ENCODE measurements around the gene BHLHA9. TPM values are rescaled to one million over a fixed set of nuclear protein-coding genes. Genes with fewer than 3 reads are reported as not detected.

BHLHA9 gene
- total RNA-seq, 1 experiment from 2014 or later = not detected

DNA sequence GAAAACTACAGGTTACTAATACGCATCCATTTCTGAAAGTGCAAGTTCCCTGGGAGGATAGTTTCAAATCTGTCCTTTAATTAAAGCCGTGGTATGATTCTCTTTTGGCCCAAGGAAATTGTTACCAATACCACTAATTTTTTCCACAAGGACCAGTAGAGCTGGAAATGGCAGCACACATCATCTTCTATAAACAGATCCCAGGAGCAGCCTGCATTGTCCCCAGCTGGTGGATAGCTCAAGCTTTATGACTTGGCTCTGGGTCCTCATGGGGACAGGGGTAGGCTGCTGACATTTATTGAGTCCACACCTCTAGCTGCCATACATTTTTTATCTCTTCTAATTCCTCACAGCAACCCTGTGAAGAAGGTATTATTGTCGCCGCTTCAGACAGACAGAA is 35.8 kb upstream of the BHLHA9 start:
- ChIA-PET CTCF (interaction anchor here (1.1 to 1.3 kb wide), 2 partner anchors 47 to 112 kb away, joined by 3 to 4 read pairs; no protein-coding TSS in a partner anchor), POLR2A (interaction anchor here (0.5 to 0.7 kb wide), 5 partner anchors 12 to 1252 kb away, joined by 3 to 7 read pairs (median 3); no protein-coding TSS in a partner anchor)
- Mint-ChIP-seq H3K4me3 (no peak overlapping the region), H3K27ac (no peak overlapping the region), H3K27me3 (ENCODE audit: low read depth) (peaks cover 42% of the 10 kb centered on the region), H3K4me1 (peaks cover 4% of the 10 kb centered on the region), H3K36me3 (peaks cover 2% of the 10 kb centered on the region; the same call in 1 of the 2 replicates), H3K9me3 (no peaks in the 10 kb centered on the region)
- DNase-seq (ENCODE audit: low spot score) (no peak), ATAC-seq (no peak)
- TF ChIP-seq, protein P1, sequence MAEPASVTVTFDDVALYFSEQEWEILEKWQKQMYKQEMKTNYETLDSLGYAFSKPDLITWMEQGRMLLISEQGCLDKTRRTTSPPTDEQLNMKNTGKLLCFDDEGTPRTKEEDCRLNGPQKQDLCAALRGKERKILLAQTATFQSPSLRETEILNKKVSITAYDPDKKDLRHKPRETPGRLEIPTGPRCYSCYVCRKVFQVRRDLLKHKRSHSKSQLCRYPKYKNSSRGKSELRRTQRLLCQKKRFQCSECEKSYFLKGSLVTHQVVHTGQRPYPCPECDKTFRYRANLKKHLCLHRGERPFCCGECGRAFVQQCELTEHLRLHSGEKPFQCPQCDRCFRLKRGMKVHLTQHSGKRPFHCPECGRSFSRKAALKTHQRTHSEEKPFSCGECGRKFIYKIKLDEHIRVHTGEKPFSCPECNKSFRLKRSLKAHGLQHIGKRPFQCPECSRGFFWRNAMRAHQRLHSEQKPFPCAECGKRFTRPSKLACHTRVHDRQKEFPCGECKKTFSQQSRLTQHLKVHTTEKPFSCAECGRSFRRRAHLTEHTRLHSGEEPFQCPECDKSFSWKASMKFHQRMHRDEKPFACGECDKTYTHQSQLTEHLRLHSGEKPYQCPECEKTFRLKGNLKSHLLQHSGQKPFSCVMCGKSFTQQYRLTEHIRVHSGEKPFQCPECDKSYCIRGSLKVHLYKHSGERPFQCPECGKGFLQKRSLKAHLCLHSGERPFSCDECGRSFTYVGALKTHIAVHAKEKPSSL (CRISPR knock-in tag; conservative IDR thresholded peaks at IDR 0.05) = no peak
- no peak for TF ChIP-seq ATF1 (CRISPR knock-in tag; IDR thresholded peaks at IDR 0.05)
- TF ChIP-seq, protein P2, sequence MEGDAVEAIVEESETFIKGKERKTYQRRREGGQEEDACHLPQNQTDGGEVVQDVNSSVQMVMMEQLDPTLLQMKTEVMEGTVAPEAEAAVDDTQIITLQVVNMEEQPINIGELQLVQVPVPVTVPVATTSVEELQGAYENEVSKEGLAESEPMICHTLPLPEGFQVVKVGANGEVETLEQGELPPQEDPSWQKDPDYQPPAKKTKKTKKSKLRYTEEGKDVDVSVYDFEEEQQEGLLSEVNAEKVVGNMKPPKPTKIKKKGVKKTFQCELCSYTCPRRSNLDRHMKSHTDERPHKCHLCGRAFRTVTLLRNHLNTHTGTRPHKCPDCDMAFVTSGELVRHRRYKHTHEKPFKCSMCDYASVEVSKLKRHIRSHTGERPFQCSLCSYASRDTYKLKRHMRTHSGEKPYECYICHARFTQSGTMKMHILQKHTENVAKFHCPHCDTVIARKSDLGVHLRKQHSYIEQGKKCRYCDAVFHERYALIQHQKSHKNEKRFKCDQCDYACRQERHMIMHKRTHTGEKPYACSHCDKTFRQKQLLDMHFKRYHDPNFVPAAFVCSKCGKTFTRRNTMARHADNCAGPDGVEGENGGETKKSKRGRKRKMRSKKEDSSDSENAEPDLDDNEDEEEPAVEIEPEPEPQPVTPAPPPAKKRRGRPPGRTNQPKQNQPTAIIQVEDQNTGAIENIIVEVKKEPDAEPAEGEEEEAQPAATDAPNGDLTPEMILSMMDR (IDR thresholded peaks at IDR 0.05) = no peak
- no peak for TF ChIP-seq GABPB1 (CRISPR knock-in tag; IDR thresholded peaks at IDR 0.05)
- TF ChIP-seq, protein P3, sequence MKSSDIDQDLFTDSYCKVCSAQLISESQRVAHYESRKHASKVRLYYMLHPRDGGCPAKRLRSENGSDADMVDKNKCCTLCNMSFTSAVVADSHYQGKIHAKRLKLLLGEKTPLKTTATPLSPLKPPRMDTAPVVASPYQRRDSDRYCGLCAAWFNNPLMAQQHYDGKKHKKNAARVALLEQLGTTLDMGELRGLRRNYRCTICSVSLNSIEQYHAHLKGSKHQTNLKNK (CRISPR knock-in tag; IDR thresholded peaks at IDR 0.05) = no peak
- TF ChIP-seq FOXK1 (CRISPR knock-in tag; IDR thresholded peaks at IDR 0.05) = no peak

DNA sequence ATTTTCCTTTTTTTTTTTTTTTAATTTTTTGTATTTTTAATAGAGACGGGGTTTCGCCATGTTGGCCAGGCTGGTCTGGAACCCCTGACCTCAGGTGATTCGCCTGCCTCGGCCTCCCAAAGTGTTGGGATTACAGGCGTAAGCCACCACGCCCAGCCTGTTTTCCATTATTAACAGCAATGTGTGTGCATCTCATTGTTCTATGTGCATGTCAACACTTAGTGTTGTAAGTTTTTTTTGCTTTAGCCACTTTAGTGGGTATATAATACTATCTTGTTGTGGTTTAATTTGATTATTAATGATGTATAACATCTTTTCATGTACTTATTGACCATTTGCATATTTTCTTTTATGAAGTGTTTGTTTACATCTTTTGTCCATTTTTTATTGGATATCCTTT is 32.8 kb upstream of the BHLHA9 start:
- no peak for DNase-seq (ENCODE audit: low spot score)
- ATAC-seq = no peak
- Mint-ChIP-seq H3K9me3 (no peaks in the 10 kb centered on the region), H3K27me3 (ENCODE audit: low read depth) (peaks cover 22% of the 10 kb centered on the region), H3K4me3 (no peak overlapping the region), H3K36me3 (no peaks in the 10 kb centered on the region), H3K27ac (no peak overlapping the region), H3K4me1 (no peaks in the 10 kb centered on the region)
- TF ChIP-seq ZNF317 (CRISPR knock-in tag; IDR thresholded peaks at IDR 0.05; ENCODE audit: borderline replicate concordance, low read depth) (no peak), IRF2 (CRISPR knock-in tag; IDR thresholded peaks at IDR 0.05; ENCODE audit: borderline replicate concordance, low read depth) (no peak), NR1H2 (CRISPR knock-in tag; IDR thresholded peaks at IDR 0.05) (no peak), ESRRA (CRISPR knock-in tag; IDR thresholded peaks at IDR 0.05; ENCODE audit: borderline replicate concordance) (no peak), CBFB (CRISPR knock-in tag; IDR thresholded peaks at IDR 0.05; ENCODE audit: low read depth) (no peak), MYBL2 (CRISPR knock-in tag; IDR thresholded peaks at IDR 0.05) (no peak), ZNF263 (CRISPR knock-in tag; IDR thresholded peaks at IDR 0.05; ENCODE audit: low read depth) (no peak), SMAD4 (CRISPR knock-in tag; IDR thresholded peaks at IDR 0.05) (no peak), MXD4 (CRISPR knock-in tag; IDR thresholded peaks at IDR 0.05; ENCODE audit: borderline replicate concordance) (no peak), OVOL2 (CRISPR knock-in tag; IDR thresholded peaks at IDR 0.05; ENCODE audit: borderline replicate concordance) (no peak), RELA (CRISPR knock-in tag; IDR thresholded peaks at IDR 0.05; ENCODE audit: borderline replicate concordance) (no peak), NFYB (CRISPR knock-in tag; conservative IDR thresholded peaks at IDR 0.05; ENCODE audit: low read depth) (no peak), FOXK1 (CRISPR knock-in tag; IDR thresholded peaks at IDR 0.05) (no peak), ZNF219 (CRISPR knock-in tag; IDR thresholded peaks at IDR 0.05; ENCODE audit: borderline replicate concordance) (no peak)
- TF ChIP-seq, protein P4, sequence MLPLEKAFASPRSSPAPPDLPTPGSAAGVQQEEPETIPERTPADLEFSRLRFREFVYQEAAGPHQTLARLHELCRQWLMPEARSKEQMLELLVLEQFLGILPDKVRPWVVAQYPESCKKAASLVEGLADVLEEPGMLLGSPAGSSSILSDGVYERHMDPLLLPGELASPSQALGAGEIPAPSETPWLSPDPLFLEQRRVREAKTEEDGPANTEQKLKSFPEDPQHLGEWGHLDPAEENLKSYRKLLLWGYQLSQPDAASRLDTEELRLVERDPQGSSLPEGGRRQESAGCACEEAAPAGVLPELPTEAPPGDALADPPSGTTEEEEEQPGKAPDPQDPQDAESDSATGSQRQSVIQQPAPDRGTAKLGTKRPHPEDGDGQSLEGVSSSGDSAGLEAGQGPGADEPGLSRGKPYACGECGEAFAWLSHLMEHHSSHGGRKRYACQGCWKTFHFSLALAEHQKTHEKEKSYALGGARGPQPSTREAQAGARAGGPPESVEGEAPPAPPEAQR (CRISPR knock-in tag; IDR thresholded peaks at IDR 0.05) = no peak
- TF ChIP-seq, protein P5, sequence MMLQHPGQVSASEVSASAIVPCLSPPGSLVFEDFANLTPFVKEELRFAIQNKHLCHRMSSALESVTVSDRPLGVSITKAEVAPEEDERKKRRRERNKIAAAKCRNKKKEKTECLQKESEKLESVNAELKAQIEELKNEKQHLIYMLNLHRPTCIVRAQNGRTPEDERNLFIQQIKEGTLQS (CRISPR knock-in tag; conservative IDR thresholded peaks at IDR 0.05) = no peak
- TF ChIP-seq, protein P6, sequence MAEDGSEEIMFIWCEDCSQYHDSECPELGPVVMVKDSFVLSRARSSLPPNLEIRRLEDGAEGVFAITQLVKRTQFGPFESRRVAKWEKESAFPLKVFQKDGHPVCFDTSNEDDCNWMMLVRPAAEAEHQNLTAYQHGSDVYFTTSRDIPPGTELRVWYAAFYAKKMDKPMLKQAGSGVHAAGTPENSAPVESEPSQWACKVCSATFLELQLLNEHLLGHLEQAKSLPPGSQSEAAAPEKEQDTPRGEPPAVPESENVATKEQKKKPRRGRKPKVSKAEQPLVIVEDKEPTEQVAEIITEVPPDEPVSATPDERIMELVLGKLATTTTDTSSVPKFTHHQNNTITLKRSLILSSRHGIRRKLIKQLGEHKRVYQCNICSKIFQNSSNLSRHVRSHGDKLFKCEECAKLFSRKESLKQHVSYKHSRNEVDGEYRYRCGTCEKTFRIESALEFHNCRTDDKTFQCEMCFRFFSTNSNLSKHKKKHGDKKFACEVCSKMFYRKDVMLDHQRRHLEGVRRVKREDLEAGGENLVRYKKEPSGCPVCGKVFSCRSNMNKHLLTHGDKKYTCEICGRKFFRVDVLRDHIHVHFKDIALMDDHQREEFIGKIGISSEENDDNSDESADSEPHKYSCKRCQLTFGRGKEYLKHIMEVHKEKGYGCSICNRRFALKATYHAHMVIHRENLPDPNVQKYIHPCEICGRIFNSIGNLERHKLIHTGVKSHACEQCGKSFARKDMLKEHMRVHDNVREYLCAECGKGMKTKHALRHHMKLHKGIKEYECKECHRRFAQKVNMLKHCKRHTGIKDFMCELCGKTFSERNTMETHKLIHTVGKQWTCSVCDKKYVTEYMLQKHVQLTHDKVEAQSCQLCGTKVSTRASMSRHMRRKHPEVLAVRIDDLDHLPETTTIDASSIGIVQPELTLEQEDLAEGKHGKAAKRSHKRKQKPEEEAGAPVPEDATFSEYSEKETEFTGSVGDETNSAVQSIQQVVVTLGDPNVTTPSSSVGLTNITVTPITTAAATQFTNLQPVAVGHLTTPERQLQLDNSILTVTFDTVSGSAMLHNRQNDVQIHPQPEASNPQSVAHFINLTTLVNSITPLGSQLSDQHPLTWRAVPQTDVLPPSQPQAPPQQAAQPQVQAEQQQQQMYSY (CRISPR knock-in tag; IDR thresholded peaks at IDR 0.05) = no peak
- ChIA-PET CTCF (no interaction called here), POLR2A (no interaction called here)

Measured in WTC11 (cell line).